Activated CD4-positive, alpha-beta T cell treated with anti-CD3 and anti-CD28 coated beads for 4 hours (primary cell): ENCODE results near the gene DTNA.
"Not testable (repeated sequence)": the region's sequence is repeated elsewhere in the genome, so short reads cannot be mapped to it uniquely, and the experiment has no call there.

Experiments
- DNase-seq, 2 donors: peaks; one replicate each; pipeline ENCODE4 v3.0.0-alpha.2; 2020

Gene DTNA

DNA sequence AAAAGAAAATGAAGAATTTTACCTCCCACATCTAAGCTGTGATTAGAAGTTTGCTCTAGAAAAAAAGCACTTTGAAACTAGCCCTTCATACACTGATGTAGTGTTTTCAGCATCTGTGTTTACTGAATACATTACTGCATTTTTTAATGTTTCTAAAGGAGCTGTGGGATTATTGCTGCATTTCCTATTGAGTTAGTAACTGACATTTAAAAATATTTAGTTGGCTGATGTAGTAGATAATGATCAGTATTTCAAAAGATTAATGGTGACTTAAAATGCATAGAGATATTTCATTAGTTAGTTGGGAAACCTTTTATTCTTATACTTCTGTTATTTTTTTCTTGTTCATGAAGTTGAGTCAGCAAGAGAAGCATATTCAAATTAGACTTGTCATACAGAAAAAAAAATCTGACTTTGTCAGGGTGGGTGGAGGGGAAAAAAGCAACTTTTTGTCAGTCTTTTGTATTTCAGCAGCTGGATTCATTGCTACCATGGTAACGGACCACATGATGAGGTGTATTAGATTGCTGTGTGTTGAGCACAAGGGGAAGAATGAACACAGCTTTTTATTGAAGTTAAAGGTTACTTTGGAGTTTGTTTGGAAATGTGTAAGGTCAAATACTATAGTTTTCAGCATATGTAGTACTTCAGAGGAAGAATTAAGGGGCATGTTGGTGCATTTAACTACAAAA lies at the start of gene DTNA:
TSS of gene DTNA (plus strand) at position 549 of the 692 bp plus-strand sequence. CDS start 45,679 bp downstream, outside the sequence.
- no peak for DNase-seq

DNA sequence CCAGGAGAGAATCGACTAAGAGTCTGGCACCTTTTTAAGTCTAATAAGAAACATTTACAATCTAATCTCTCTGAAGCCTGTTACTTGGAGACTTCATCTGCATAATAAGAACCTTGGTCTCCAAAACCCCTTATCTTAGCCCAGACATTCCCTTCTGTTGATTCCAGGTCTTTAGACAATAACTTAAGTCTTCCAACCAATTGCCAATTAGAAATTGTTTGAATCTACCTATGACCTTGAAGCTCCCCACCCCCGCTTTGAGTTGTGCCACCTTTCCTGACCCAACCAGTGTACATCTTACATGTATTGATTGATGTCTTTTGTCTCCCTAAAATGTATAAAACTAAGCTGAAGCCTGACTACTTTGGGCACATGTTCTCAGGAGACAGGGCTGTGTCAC lies 49.5 kb upstream of the DTNA start:
- DNase-seq: no peak

DNA sequence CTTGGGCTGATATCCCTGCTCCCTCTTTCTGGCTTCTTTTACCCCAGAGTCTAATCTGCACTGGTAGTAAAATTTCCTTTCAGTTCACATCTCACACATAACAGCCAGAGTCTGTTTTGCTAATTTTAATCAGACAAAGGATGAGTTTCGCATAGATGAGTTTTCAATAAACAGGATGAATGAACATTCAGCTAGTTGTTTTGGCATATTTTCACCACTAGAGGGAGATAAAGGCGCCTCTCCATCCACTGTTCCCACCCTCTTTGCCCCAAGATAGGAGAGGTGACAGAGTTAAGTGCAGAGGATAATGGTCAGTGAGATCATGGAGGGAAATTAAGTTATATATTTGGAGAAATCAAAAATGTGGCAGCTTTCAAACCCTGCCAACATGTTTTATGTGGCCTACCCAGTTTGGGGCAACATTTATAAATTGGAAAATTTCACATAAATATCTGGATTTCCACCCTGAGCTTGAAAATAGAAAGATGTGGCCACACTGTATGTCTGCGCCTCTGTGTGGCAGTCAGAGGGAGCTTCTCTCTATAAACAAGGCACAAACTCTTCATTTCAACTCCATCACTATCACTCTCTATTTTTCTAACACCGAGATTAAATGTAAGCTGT lies 48.5 kb upstream of the DTNA start:
- DNase-seq: no peak

DNA sequence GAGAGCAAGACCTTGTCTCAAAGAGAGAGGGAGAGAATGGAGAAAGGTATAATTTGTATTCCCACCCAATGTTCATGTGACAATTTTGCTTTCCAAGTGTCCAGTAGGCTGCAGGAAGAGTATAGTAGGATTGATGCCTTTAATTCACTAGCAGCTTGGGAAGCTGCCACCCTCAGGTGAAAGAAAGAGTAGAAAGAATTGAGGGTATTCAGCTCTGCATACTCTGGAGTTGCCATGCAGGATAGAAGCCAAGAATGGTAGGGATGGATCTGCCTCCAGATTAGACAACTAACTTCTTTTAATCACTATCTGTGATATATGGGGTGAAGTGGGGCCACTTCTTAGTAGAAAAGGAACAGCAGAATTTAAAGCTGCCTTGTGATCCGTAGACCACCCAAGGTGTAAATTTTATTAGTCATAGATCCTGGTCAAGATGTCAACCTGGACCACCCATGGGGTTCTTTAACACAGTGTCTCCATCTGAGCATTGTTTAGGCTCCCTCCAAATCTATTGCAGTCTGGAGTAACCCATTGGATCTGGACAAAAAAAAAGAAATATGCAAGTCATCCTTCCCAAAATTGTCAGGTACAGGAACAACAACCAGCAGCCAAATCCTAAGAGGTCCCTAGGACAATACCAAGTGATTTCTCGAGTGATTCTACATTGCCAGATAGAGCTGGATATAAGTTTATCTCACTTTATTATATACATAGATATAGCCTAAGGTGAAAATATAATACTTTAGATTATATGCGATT lies 33.1 kb upstream of the DTNA start:
- no peak for DNase-seq

DNA sequence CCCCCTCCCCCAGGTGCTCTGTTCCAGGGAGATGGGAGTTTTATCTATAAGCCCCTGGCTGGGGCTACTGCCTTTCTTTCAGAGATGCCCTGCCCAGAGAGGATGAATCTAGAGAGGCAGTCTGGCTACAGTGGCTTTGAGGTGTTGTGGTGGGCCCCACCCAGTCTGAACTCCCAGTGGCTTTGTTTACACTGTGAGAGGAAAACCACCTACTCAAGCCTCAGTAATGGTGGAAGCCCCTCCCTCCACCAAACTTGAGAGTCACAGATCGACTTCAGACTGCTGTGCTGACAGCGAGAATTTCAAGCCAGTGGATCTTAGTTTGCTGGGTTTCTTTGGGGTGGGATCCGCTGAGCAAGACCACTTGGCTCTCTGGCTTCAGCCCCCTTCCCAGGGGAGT lies 20.3 kb upstream of the DTNA start:
- DNase-seq: not testable (repeated sequence)

DNA sequence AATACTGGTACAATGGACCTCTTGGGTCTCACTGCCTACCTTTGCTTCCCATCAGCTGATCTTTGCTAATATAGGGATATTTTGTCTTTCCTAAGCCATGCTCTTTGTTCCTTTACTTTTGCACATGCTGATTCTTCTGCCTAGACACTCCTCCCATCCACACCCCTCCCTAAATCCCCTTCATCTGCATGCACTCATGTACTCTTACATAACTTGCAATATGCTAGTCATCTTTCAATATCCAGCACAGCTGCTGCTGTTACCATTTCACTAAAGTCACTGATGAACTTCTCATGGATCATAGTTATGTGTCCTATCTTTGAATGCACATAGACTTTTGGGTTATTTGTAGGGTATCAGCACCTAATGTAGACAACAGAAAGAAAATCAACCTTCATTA lies 18.5 kb upstream of the DTNA start:
- no peak for DNase-seq

DNA sequence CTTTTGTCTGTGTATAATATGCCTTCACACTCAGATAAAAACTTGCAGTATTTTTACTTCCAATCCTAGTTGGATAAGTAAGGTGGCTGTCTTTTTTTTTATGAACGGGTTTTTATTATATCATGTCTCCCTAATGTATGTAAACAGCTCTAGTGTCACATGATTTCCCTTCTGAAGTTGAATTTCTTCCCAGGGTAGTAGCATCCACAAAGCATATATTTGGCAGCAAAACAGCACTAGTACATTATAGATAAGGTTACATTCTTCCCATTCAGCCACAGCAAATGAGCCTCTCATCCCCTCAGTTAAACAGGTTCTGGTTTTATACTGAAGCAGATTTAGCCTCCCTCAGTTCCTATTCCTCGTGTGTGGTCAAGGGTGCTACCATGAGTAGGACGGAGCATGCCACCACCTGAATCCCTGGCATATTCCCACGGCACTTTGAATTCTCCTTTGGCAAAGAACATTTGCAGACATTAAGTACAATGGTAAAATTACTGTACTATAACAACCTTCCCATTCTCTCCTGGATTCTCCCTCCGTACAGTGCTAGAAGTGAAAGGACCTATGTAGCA lies 15.4 kb upstream of the DTNA start:
- DNase-seq: no peak

DNA sequence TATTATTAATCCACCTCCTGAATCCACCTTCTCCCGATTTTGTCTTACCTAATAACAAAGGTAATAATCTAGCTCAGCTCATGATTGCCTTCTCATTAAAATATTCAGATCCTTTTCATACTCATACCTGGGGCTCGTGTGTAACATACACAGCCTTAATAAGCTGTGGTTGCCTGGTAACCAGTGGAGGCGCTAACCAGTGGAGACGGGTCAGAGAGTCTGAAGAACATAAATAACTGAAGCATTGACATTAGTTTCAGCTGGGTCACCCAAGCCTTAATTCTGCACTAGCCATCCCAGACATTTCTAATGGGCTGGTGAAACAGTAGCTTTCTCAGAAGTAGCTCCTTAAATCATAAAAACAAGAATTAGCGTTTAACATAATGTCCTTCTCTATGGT lies 14.8 kb upstream of the DTNA start:
- no peak for DNase-seq

DNA sequence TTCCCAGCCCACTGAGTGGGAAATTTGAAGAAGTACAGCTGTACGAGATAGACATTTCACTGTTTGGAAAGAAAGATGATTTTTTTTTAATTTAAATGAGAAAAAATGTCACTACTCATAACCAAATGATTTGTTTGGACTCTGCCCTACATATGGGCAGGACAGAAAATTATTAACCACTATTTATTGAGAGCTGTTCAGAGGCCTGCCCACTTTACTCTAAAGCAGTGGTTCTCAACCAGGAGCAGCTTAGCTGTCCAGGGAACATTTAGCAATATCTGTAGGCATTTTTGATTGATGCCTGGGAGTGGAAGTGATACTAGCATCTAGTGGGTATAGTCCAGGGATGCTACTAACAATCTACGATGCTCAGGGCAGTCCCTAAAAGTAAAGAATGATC lies 13.4 kb upstream of the DTNA start:
- no peak for DNase-seq

DNA sequence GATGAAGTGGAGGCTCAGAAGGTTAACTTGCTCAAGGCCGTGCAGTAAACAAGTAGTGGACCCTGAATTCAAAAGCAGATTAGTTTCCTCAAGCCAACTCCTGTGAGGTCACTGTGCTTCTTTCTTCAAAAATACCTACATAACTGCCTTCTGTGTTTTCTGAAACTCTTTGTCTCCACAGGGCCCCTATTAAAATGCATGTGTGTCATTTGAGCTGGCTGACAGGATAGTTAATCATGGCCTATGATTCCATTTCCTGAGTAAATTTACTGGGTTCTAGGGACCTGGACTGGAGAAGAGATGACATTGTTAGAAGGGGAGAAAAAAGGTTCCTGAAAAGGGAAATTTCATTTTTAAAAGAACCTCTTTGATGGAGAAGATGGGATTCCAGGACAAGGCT lies 12.9 kb upstream of the DTNA start:
- no peak for DNase-seq

DNA sequence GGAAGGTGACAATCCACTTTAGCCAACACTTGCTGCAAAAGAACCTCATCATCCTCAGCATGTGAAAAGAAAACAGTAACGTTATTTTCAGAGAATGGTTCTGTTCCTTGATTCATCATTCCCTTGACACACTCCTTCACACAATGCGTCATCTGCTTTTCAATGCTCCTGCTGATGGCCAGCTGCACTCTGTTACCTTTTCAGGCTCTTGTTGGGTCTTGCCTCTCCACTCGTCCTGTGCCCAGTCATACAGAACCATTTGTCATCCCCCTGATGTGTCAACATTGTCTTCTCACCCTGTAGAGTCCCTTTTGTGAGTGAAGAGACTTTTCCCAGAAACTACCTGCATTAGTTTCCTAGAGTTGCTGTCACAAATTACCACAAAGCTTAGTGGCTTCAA lies 12.2 kb upstream of the DTNA start:
- no peak for DNase-seq

DNA sequence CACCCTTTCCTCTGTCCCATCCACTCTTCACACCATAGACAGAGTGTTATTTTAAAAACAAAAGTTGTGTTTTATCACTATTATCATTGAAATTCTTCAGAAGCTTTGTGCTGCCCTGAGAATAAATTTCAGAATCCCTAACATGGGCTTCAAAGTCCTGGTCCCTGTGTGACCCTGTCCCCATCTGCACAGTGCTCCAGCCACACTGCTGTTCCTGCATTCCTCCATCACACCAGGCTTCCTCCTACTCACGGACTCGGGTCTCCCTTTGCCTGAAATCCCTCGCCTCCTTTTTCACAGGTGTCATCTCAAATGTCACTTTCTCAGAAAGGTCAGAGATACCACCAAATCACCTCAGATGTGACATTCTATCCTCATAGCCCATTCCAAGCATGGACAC lies 8.2 kb upstream of the DTNA start:
- no peak for DNase-seq

DNA sequence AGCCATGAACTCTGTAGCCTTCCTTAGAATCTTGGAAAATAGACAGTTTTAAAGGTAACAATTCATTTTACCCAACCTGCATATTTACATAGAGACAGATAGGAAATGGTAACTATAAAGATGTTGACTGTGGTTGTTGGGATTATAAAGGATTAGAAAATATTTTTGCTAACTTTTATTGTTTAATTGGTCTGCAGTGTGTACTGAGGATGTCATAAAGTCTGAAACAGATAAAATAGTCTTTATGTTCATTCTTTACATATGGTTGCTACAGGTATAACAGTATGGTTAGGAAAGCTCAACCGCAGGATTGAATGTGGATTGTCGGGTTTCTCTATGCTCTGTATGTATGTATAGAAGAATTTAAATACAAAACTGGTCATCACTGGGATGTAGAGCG lies 7.3 kb upstream of the DTNA start:
- no peak for DNase-seq

DNA sequence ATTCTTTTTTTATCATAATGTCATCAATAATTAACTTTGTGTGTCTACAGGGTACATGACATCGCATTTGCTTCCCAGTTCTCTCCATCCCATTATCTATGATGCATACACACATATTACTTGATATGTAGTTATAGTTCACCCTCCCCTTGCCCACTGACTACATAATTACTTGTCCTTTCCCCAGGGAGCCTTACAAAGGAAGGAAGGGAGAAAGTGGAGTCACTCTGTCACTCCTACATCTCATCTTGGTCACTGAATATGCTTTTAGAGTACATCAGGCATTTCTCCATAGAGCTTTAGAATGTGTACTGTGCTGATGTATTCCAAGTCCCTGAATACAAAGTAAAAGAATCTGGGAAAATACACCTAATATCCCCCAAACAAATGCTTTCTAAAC lies 6.0 kb upstream of the DTNA start:
- DNase-seq: no peak

DNA sequence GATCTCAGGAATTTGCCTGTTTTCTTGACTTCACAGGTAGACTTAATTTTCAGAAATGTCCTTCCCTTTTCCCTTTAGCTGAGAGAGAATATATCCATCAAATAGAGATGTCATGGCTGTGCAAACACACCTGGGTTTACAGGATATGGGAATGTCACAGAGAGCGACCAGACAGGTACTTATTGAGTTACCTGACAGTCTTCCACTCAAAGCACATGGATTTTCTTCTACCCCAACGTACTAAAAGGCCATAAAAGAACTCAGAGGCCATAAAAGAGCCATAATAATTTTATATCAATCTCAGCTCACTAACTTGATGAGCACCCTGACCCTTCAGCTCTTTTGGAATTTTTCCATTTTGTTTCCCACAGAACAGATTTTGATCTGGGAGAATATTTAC lies 5.3 kb upstream of the DTNA start:
- no peak for DNase-seq

DNA sequence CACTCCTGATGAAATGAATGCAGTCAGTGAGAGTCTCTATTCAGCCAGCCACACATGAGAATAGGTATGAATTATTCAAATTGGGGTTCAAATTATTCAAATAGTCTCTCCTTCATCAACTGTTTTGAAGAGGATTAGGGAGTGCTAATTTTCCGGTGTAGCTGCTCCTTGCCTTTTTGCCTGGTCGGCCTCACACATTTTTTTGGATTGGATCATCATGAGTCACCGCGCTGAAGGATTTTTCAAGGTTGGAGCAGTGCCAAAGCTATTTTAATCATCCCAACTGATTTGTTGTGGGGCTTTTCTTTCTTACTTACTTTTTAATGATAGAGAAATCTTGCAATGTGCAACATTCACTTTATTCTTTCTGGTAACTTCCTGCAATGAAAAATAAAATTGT lies 2.4 kb upstream of the DTNA start:
- DNase-seq: no peak

DNA sequence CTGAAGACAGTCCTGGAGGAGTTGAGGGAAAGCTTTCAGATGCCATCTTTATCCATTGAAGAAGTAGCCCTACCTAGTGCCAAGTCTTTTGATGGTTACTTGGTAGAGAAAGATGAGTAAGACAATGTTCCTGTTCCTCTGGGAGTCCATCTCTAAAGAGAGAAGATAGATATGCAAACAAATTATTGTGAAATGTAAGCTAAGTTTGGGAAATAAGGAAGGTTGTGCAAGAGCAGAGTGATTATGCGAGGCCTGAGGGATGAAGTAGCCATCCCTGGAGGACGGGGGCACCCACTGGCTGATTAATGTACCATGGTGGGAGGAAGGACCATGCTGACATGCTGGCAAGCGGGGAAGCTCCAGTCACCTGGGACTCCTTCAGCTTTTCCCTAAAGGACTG lies 994 bp upstream of the DTNA start:
- no peak for DNase-seq

DNA sequence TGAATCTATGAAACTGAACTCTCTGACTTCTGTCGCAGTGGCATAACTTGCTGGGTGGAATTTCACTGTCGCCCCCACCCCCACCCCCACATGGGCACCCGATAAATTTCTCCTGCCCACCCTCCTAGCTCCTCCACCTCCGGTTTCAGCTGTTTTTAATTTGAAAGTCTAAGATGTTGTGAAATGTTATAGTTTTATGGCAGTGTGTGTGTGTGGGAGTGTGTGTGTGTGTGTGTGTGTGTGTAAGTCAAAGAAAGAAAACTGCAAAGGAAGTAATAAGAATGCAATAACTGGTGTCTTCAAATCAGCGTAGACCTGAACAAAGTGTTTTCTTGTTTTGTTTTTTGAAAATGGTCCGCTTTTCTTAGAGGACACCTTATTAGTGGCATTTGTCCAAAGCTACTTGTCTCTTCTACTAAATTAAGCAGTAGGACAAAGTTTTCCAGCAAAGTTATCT lies 388 bp downstream of the DTNA start:
- no peak for DNase-seq

DNA sequence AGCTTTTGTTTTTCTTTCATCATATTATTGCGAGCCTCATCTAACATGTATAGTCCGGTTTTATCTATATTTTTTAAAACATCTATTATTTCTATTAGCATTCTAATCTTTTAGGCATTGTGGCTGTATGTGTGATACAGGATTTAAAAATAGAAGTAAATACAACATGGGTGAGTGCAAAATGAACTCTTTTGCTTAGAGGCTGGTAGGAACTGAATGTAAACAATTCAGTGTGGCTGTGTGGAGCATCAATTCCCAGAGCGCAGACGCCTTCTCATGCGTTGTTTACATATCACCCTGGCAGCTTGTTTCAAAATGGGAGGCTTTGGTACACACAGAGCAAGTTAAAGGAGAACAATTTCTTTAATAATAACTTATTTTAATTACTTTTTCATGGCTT lies 836 bp downstream of the DTNA start:
- no peak for DNase-seq

DNA sequence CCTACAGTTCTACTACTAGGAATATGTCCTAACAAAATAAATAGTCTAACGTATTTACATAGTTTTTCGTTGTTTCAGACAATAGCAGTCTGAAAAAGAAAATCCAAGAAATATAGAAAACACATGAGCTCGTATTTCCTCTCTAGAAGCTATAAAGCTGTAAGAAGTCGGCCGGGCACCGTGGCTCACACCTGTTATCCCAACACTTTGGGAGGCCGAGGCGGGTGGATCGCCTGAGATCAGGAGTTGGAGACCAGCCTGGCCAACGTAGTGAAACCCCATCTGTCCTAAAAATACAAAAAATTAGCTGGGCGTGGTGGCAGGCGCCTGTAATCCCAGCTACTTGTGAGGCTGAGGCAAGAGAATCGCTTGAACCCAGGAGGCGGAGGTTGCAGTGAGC lies 6.0 kb downstream of the DTNA start:
- DNase-seq: not testable (repeated sequence)

DNA sequence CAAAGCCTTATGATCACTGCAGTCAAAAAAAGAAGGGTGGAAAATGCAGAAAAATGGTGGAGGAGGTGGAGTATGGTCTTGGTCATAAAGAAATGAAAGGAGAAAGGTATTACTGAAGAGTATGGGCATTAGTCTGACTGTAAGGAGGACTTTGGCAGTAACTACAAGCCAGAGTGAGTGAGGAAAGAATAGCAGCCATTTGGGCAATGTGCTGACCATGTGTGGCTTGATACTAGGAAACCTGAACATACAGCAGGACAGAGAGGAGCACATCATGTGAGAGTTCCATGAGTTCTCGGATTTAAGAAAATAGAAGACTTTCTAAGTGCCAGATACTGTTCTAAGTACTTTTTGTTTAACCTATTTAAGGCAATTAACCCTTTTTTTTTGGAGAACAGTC lies 8.5 kb downstream of the DTNA start:
- DNase-seq: no peak

DNA sequence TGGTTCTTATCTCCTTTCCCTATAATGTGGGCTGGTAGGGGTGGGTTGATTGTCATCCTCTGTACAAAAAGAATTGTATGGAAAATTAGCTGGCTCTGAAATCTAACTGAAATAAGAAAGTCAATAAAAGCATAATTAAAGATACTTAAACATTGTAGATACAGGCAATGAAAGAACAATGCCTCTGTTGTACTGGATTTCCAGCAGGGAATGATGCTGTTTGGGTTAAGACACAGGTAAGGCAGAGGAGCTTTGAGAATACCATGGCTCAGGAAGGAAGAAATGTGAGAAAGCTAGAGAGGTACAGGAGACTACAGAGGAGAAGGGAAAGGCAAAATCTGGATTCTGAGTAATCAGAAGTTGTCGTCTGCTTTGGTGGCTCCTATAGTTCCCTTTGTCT lies 10.1 kb downstream of the DTNA start:
- no peak for DNase-seq

DNA sequence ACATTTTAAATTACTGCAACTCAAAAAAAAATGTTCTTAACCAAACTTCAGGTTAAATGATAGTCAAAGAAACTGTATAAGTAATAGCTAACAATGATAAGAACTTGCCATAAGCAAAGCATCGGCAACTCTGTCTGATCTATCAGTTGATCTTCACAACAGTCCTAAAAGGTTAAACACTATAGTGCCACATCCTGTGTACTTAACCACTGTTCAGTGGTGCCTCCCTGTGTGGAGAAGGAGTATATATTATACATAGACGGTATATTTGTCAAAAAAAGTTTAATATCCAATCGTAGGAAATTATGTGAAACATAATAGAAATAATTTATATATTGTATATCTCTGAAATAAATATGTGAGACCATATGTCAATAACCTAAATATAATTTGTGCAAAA lies 13.0 kb downstream of the DTNA start:
- DNase-seq: no peak

DNA sequence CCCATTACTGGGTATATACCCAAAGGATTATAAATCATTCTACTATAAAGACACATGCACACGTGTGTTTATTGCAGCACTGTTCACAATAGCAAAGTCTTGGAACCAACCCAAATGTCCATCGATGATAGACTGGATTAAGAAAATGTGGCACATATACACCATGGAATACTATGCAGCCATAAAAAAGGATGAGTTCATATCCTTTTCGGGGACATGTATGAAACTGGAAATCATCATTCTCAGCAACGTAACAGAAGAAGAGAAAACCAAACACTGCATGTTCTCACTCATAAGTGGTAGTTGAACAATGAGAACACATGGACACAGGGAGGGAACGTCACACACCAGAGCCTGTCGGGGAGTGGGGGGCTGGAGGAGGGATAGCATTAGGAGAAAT lies 15.6 kb downstream of the DTNA start:
- not testable (repeated sequence) for DNase-seq
